GM18868 (cell line): ENCODE data around the gene HERC2.
"Not testable (repeated sequence)": the region's sequence is repeated elsewhere in the genome, so short reads cannot be mapped to it uniquely, and the experiment has no call there.

Experiments
- ATAC-seq: cut with Tn5 transposase; IDR thresholded peaks from one replicate; pipeline ENCODE4 v1.9.1; 2021; ENCODE audit warnings: mild to moderate bottlenecking, moderate library complexity; ENCODE audit not compliant: unreplicated experiment

Gene HERC2

GRCh38 chr15:28182731-28183130, 139.2 kb downstream of the HERC2 start:
- ATAC-seq = no peak

GRCh38 chr15:28182216-28182615, 139.8 kb downstream of the HERC2 start:
- no peak for ATAC-seq

- ATAC-seq = no peak
Measured at GRCh38 chr15:28181366-28181765, 140.6 kb downstream of the HERC2 start.

- ATAC-seq = no peak
Measured at GRCh38 chr15:28179270-28179669, 142.7 kb downstream of the HERC2 start.

- no peak for ATAC-seq
Measured at GRCh38 chr15:28178727-28179126, 143.3 kb downstream of the HERC2 start.

- no peak for ATAC-seq
Measured at GRCh38 chr15:28178290-28178689, 143.7 kb downstream of the HERC2 start.

GRCh38 chr15:28169366-28169765, 152.6 kb downstream of the HERC2 start:
- ATAC-seq = no peak

GRCh38 chr15:28168405-28169121, 153.4 kb downstream of the HERC2 start:
- not testable (repeated sequence) for ATAC-seq

GRCh38 chr15:28167042-28167441, 154.9 kb downstream of the HERC2 start:
- ATAC-seq = no peak

GRCh38 chr15:28165791-28166190, 156.2 kb downstream of the HERC2 start:
- no peak for ATAC-seq

- ATAC-seq = no peak
Measured at GRCh38 chr15:28164876-28165275, 157.1 kb downstream of the HERC2 start.

- ATAC-seq = no peak
Measured at GRCh38 chr15:28154283-28154682, 167.7 kb downstream of the HERC2 start.

GRCh38 chr15:28153492-28154119, 168.4 kb downstream of the HERC2 start:
- ATAC-seq = no peak

- ATAC-seq = not testable (repeated sequence)
Measured at GRCh38 chr15:28152538-28152923, 169.4 kb downstream of the HERC2 start.

GRCh38 chr15:28151864-28152537, 170.0 kb downstream of the HERC2 start:
- not testable (repeated sequence) for ATAC-seq

- no peak for ATAC-seq
Measured at GRCh38 chr15:28147801-28148200, 174.2 kb downstream of the HERC2 start.

GRCh38 chr15:28145419-28145818, 176.6 kb downstream of the HERC2 start:
- ATAC-seq = not testable (repeated sequence)

- no peak for ATAC-seq
Measured at GRCh38 chr15:28140062-28140461, 181.9 kb downstream of the HERC2 start.

- not testable (repeated sequence) for ATAC-seq
Measured at GRCh38 chr15:28137408-28138039, 184.5 kb downstream of the HERC2 start.

GRCh38 chr15:28136236-28136904, 185.6 kb downstream of the HERC2 start:
- peak; percentile 100 for ATAC-seq

GRCh38 chr15:28133281-28133680, 188.7 kb downstream of the HERC2 start:
- ATAC-seq = no peak
